ENCODE data around the gene TUBA1C. TPM values are rescaled to one million over a fixed set of nuclear protein-coding genes. Genes with fewer than 3 reads are reported as not detected.
"Not testable (repeated sequence)": the region's sequence is repeated elsewhere in the genome, so short reads cannot be mapped to it uniquely, and the experiment has no call there.

Gene TUBA1C
- total RNA-seq, 1 donor from 2014 or later = 261 TPM

- H3K4me3 Mint-ChIP-seq; H3K27ac Mint-ChIP-seq; H3K36me3 Mint-ChIP-seq (ENCODE audit: low read depth); intact Hi-C loops (cut with micrococcal nuclease); H3K4me1 Mint-ChIP-seq (ENCODE audit: low read depth); H3K9me3 Mint-ChIP-seq; DNase-seq (ENCODE audit: low spot score): not testable (repeated sequence)
- peaks cover 14% of the 10 kb centered on the region for H3K27me3 Mint-ChIP-seq (ENCODE audit: insufficient read depth)
These were observed 52.2 kb downstream of the TUBA1C start for GRCh38 chr12:49317118-49317517.

DNA sequence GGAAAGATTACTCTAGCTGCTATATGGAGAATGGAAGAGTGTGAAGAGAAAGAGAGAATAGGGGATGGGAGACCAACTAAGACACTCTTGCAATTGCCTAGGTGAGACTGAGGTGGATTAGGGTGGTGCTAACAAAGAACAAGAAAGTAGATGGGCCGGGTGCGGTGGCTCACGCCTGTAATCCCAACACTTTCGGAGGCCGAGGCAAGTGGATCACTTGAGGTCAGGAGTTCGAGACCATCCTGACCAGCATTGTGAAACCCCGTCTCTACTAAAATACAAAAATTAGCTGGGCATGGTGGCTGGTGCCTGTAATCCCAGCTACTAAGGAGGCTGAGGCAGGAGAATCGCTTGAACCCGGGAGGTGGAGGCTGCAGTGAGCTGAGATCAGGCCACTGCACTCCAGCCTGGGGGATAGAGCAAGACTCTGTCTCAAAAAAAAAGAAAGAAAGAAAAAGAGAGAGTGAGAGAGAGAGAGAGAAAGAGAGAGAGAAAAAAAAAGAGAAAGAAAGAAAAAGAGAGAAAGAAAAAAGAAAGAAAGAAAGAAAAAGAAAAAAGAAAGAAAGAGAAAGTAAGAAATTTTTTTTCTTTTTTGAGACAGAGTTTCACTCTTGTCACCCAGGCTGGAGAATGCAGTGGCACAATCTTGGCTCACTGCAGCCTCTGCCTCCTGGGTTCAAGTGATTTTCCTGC lies 55.7 kb downstream of the TUBA1C start:
- not testable (repeated sequence) for DNase-seq (ENCODE audit: low spot score); H3K36me3 Mint-ChIP-seq (ENCODE audit: low read depth); H3K27me3 Mint-ChIP-seq (ENCODE audit: insufficient read depth); H3K9me3 Mint-ChIP-seq; H3K27ac Mint-ChIP-seq
- Mint-ChIP-seq H3K4me1 (ENCODE audit: low read depth) (peaks cover 28% of the 10 kb centered on the region), H3K4me3 (peak overlapping the region; percentile 65)
- intact Hi-C loops (cut with micrococcal nuclease) = loop anchor here (5.0 kb wide), 1 partner anchor 258 kb away; the partner anchor contains the start of gene KMT2D

DNA sequence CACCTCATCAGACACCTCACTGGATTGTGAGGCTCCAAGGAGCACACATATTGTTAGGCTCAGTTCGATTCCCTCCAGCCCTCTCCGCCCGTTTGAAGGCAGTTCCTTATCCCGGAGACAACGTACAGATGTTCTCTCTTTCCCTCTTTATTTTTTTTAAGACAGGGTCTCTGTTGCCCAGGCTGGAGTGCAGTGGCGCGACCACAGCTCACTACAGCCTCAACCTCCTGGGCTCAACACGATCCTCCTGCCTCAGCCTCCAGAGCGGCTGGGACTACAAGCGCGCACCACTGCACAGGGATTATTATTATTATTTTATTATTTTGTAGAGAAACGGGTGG lies 57.5 kb downstream of the TUBA1C start:
- peaks cover 28% of the 10 kb centered on the region for H3K4me1 Mint-ChIP-seq (ENCODE audit: low read depth)
- peaks cover 16% of the 10 kb centered on the region for H3K36me3 Mint-ChIP-seq (ENCODE audit: low read depth)
- H3K27ac Mint-ChIP-seq = peak overlapping the region; percentile 87
- H3K4me3 Mint-ChIP-seq = peak overlapping the region; percentile 96
- no peaks in the 10 kb centered on the region for H3K9me3 Mint-ChIP-seq
- H3K27me3 Mint-ChIP-seq (ENCODE audit: insufficient read depth) = peaks cover 6% of the 10 kb centered on the region
- no peak for DNase-seq (ENCODE audit: low spot score)
- intact Hi-C loops (cut with micrococcal nuclease) = loop anchor here (1.0 to 5.0 kb wide), 2 partner anchors 192 to 260 kb away; partner anchors contain the start of gene KMT2D

DNA sequence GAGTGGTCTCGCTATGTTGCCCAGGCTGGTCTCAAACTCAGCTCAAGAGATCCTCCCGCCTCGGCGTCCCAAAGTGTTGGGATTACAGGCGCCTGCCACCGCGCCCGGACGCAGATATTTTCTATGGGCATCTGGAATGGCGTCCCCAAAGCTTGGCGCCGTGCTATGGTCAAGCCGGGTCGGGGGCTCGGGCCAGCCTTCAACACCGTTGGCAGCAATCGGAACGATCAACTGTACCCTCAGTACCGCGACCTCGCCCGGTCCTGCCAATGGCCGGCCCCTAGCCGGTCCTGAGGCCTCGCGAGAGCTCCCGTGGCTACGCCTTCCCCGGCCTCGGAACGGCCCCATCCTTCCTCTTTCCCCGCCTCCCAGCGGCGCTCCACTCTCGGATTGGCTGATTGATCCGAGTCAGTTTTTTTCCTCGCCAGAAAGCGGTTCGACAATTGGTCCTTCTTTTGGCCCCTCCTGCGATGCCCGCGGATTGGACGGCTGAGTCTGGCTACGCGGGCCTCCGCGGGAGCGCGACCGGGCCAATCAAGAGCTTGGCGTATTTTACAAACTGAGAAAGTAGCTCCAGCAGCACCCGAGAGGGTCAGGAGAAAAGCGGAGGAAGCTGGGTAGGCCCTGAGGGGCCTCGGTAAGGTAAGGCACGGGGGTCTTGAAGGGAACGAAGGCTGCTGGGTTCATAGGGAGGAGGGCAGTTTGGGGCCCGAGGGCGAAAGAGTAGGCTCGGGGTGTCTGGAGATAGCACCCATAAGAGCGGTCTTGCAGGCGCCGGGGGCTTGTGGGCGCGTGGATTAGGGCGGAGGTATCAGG lies 58.0 kb downstream of the TUBA1C start, which contains the start of gene TROAP:
Gene TROAP (plus strand): TSS at position 548 of the 816 bp plus-strand sequence. CDS start 354 bp downstream, outside the sequence.
- Mint-ChIP-seq H3K4me3 (peak within 1 kb of the TSS; percentile 96), H3K4me1 (ENCODE audit: low read depth) (peaks cover 28% of the 10 kb centered on the region), H3K36me3 (ENCODE audit: low read depth) (peaks cover 20% of the 10 kb centered on the region), H3K27me3 (ENCODE audit: insufficient read depth) (peaks cover 4% of the 10 kb centered on the region), H3K27ac (peak within 1 kb of the TSS; percentile 94), H3K9me3 (no peaks in the 10 kb centered on the region)
- peak; percentile 97 for DNase-seq (ENCODE audit: low spot score)
- intact Hi-C loops (cut with micrococcal nuclease) = loop anchor here (1.0 to 5.0 kb wide), 10 partner anchors 14 to 299 kb away; partner anchors contain the start of genes C1QL4, KMT2D, TUBA1A and TUBA1C

- H3K27ac Mint-ChIP-seq = peak overlapping the region; percentile 94
- H3K4me3 Mint-ChIP-seq = peak overlapping the region; percentile 96
- intact Hi-C loops (cut with micrococcal nuclease) = loop anchor here (1.0 to 5.0 kb wide), 9 partner anchors 14 to 299 kb away; partner anchors contain the start of genes C1QL4, KMT2D, TUBA1A and TUBA1C
- no peaks in the 10 kb centered on the region for H3K9me3 Mint-ChIP-seq
- no peak for DNase-seq (ENCODE audit: low spot score)
- peaks cover 28% of the 10 kb centered on the region for H3K4me1 Mint-ChIP-seq (ENCODE audit: low read depth)
- H3K36me3 Mint-ChIP-seq (ENCODE audit: low read depth) = peaks cover 23% of the 10 kb centered on the region
- H3K27me3 Mint-ChIP-seq (ENCODE audit: insufficient read depth) = peaks cover 4% of the 10 kb centered on the region
These were observed 58.7 kb downstream of the TUBA1C start for GRCh38 chr12:49323524-49324097.

Other genes starting within 250 kb of the TUBA1C start
- gene PRKAG1, start 246.3 kb upstream of the TUBA1C start, total RNA-seq = 85.0 and 85.1 TPM in 2 replicates
- 107 and 109 TPM in 2 replicates for gene KMT2D, start 204.3 kb upstream of the TUBA1C start, total RNA-seq
- 8.6 and 10.7 TPM in 2 replicates for gene RHEBL1, start 195.1 kb upstream of the TUBA1C start, total RNA-seq
- gene DHH, start 170.3 kb upstream of the TUBA1C start, total RNA-seq = 0.10 TPM in 1 of 2 replicates, not detected in the other
- 50.4 and 52.5 TPM in 2 replicates for gene LMBR1L, start 154.2 kb upstream of the TUBA1C start, total RNA-seq
- gene TUBA1B, start 133.7 kb upstream of the TUBA1C start, total RNA-seq = 1,521 TPM in 2 replicates
- 46.7 and 47.2 TPM in 2 replicates for gene TUBA1A, start 76.0 kb upstream of the TUBA1C start, total RNA-seq
- gene PRPH, start 30.1 kb downstream of the TUBA1C start, total RNA-seq = 0.20 TPM in 1 of 2 replicates, not detected in the other
- 46.0 TPM in 2 replicates for gene TROAP, start 58.2 kb downstream of the TUBA1C start, total RNA-seq
- gene C1QL4, start 72.1 kb downstream of the TUBA1C start, total RNA-seq = not detected in 2 replicates
- 0.16 TPM in 1 of 2 replicates, not detected in the other for gene DNAJC22, start 81.8 kb downstream of the TUBA1C start, total RNA-seq
- 11.6 and 12.0 TPM in 2 replicates for gene SPATS2, start 102.4 kb downstream of the TUBA1C start, total RNA-seq

All from activated T-helper 1 cell treated with anti-CD3 and anti-CD28 coated beads, Interleukin-12 subunit alpha, Interleukin-12 subunit beta, Interleukin-2, Interleukin-4 antibody, amounts not matched to agents 30 ng/mL and 10 ng/mL and 1 ng/mL, durations not matched to agents 14 hours and 24 hours and 36 hours (primary cell).